HG02610 (cell line): ENCODE results near the gene PACSIN1.
"Not testable (repeated sequence)": the region's sequence is repeated elsewhere in the genome, so short reads cannot be mapped to it uniquely, and the experiment has no call there.

Experiments
- ATAC-seq: cut with Tn5 transposase; IDR thresholded peaks from one replicate; pipeline ENCODE4 v1.9.1; 2021; ENCODE audit warnings: mild to moderate bottlenecking, moderate library complexity; ENCODE audit not compliant: unreplicated experiment

Gene PACSIN1

DNA sequence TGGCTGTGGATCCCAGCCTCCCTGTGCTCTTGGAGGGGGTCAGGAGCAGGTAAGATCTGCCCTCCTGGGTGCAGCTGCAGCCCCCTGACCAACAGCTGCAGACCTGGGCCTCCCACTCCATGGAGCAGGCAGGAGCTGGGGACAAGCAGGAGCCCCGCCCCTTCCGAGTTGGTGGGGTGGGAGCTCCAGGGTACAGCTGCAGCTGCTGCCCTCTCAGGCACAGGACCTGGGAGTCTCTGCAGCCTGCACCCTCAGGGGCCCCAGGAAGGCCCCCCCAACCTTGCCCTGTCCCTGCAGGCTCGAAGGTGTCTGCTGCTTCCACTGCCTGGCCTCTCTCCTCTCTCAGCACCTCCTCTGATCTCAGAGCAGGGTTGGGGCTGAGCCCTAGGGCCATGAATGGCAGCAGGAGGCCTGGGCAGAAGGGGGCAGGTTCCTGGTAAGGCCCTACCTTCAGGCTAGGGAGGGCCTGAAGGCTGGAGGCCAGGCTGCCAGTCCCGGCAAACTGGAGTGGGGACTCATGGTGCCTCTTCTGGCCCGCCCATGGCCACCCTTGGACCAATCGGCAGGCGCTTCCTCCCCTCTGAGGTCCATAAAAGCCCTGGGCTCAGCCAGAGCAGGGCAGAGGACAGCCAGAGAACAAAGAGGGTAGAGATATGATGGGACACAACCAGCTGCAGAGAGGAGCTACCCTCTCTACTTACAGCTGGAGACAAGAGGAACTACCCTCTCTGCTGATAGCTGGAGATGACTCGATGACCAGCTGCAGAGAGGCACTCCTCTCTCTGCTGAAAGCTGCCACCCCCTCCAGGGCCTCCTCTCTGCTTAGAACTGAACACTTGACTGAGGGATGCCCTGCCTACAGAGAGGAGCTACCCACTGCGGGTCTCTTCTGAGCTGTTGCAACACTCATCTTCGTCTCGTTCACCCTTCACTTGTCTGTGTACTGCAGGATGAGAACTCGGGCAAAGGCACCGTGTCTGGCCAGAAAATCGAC is 7.8 kb upstream of the PACSIN1 start:
- ATAC-seq: no peak

DNA sequence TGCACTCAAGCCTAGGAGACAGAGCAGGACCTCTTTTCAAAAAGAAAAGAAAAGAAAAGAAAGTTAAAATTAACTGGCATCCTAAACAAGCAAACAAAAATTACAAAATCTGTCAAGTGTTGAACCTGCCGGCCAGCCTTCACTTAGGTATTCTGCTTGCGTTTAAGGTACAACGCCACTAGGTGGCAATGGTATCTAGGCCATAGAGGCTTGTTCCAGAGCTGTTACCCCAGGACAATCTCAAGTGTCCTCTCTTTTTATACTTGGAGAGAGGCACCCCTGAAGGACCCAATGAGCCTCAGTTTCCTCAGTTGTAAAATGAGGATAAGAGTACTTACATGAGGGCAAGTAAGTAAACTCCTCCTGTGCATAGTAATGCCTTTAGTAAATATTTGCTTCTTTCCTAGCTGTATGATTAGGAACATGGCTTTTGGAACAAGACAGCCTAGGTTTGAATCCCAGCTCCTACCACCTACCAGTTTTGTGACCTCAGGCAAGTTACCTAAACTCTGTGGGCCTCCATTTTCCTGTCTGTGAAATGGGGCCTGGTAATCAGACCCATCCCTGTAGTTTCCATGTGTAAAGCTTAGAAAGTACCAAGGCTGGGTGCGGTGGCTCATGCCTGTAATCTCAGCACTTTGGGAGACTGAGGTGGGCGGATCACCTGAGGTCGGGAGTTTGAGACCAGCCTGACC is 5.8 kb upstream of the PACSIN1 start:
- no peak for ATAC-seq

DNA sequence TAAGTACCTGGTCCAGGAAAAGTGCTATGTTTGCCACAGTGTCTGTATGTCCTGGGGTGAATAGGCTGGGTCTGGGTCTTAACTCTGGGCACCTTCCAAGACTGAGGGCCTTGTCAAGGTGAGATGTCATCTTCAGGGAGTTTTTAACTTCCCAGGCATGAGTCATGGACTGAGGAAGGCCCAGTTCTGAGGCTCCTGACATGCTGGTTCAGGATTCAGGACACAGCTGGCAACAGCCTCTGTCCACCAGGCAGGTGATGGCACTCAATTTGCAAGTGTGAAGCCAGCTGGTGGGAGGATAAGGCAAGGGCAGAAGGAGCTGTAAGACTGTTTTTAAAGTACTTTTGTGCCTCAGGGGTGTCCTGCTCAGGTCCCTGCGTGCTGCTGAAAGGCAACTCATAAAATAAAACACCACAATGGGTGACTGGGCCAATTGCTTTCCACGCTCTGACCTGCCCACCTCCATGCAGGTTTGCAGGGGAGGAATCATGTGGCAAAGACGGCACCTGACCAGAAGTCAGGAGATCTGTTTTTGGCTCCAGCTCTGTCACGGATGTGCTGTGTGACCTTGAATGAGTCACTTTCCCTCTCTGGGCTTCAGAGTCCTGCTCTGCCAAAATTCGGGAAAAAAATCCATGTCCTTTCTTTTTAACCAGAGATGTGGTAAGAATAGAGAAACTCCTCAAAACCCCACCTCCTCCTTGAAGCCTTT is 4.9 kb upstream of the PACSIN1 start:
- no peak for ATAC-seq

DNA sequence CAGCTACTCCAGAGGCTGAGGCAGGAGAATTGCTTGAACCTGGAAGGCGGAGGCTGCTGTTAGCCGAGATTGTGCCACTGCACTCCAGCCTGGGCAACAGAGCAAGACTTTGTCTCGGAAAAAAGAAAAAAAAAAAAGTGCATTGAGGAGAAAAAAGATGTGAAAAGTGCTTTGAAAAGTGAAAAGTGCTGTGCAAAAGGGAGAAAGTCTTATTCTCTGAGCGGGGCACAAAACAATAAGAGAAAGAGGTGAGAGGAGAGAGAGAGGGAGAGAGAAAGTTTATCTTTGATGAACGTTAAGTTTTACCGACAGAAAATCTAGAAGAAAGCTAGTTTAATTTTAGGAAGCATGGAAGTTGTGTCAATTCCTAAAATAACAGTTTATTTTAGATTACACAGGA is 3.9 kb upstream of the PACSIN1 start:
- ATAC-seq: no peak

DNA sequence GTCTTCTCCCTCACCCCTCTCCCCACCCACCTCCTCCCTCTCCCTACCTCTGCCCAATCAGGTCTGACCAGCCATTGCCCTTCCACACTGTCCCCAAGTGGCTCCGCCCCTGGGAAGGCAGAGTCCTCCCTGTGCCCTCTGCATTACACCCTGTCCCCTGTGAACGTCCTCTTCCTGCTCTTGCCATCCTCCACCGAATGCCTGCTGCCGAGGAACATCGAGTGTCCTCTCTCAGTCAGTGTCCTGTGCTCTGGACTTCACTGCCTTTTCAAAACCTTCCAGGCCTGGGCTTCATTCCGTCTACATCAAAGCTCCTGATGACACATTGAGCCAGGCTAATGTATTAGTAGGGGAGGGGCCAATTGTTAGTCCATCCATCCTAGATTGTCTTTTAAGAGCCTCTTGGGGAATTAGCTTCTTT is 3.3 kb upstream of the PACSIN1 start:
- ATAC-seq: no peak

DNA sequence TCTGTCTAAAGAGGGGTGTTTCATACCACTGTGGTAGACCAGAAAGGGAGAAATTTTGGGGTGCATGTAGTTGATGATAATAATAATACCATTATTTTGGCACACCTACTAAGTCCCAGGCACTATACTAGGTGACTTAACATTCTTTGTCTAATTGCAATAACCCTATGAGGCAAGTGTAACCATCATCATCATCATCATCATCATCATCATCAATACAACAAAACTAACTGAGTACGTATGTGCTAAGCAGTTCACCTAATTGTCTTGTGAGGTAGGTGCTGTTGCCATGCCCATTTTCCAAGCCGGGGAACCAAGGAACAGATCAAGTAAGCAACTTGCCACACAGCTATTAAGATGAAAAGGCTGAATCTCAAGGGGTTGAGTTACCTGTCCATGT is 2.6 kb upstream of the PACSIN1 start:
- ATAC-seq: no peak

DNA sequence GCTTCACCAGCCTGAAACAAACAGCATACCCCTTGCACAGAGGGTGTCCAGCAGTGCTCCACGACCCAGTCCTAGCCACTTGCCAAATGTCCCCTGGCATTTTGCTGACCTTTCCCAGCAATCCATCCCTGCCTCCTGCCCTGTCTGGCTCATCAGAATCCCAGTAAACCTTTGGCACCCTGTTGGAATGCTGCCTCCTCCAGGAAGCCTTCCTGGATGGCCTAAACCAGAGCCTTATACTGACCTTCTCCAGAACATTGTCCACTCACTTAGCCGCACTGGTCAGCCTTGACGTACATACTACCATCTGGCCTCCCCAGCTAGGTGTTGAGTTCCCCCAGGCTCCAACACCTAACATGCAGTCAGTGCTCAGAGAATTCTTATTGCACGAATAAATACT is 2.0 kb upstream of the PACSIN1 start:
- no peak for ATAC-seq

DNA sequence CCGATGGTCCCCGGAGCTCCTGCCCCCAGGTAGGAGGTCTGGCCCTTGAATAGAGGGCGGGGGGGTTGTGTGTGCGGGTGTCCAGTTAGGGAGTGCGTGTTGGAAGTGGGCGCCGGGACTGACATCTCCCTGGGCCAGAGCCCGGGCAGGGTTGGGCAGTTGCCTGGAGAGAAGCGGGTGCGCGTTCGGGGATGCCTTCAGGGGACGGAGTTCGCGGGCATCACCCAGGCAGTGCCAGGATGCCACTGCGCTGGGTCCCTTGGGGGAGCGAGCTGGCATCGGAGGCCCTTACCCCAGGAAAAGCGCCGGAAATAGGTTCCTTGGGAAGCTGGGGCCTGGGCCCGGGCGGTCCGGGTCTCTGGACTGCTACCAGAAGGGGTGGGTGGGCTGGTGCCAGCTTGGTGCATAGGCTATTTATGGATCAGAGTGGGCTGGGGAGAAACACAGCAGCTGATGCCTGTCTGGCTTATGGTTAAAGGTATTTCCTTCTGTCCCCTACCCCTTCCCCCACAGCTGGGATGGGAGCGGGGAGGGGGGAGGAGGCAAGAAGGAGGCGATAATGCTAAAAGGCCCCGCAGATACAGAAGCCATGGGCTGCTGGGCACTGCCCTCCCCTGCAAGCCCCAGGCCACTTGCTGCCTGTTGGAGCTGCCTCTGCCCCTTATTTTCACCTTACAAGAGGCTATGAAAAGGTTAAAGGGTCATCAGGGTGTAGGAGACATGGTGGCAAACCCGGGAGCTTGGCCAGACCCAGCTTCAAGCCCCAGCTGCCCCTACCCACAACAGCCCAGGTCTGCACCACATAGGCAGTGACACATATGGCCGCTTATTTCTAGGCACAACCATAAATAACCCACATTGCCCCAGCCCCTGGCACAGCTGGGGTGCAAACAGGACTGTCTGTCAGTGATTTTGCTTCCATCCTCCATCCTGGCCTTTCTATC is 638 bp downstream of the PACSIN1 start:
- ATAC-seq: no peak

DNA sequence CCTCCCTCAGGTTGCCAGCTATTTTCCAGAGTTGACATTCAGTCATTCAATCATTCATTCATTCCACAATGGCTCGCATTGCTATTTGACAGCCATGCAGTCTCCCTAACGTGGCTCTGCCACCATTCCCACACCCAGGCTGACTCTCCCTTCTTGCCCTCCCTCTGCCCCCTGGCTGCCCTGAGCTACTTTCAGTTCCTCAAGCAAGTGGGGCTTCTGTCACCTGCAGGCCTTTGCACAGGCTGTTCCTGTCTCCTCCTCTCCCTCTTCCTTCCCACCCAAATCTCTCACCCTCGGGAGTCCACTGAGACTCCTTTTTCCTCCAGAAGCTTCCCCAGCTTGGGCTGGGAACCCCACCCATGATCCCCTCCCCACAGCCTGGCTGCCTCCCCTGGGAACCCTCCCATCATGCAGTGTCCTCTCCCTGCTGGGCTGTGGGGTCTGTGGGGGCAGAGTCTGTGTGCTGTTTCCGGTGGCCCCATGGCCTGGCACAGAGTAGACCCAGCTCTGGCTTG is 2.6 kb downstream of the PACSIN1 start:
- peak; percentile 41 for ATAC-seq

DNA sequence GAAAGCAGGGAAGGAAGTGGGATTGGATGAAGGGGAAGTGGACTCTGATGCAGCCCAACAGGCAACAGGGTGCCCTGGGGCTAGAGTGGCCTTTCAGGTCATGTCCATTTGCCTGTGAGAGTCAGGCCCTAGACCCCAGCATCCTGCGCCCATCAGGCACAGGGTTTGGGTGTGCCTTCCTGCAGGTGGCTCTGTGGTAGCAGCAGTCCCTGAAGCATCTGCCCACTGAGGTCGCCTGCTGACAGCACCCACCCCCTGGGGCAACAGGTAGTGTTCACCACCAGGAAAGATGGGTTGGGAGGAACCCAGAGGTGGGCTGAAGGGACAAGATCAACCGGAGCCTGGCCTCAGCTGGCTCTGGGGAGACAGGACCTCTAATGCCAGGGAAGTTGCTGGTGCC is 3.6 kb downstream of the PACSIN1 start:
- ATAC-seq: no peak

DNA sequence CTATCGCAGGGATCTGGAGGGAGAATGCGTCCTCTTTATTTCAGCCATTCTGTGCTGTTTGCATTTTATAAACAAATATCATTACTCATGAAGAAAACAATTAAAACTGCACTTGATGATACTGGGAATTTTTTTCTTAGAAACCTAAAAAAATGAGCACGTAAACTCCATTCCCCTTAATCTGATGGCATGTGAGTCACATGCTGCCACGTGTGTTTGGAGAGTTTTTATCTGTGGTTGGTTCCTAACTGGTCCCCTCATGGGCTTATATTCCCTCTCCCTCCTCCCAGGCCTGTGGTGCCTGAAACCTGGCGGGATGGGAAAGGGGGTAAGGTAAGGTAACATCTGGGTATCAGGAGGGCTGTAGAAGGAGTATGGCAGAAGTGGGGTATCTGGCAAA is 6.5 kb downstream of the PACSIN1 start:
- no peak for ATAC-seq

DNA sequence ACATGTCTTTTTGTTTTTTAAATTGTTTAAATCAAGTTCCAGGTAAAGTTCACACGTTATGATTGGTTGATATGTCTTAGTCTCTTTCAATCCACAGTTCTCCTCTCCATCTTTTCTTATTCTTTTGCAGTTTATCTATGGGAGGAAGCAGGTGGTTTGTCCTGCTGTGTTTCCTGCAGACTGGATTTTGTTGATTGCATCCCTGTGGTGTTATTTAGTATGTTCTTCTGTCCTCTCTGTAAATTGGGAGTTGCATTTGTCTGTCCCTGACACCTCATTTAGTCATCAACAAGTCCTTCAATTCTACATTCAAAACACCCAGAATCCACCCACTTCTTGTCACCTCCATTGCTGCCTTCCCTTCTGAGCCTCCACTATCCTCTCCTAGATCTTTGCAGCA is 8.1 kb downstream of the PACSIN1 start:
- ATAC-seq: no peak

DNA sequence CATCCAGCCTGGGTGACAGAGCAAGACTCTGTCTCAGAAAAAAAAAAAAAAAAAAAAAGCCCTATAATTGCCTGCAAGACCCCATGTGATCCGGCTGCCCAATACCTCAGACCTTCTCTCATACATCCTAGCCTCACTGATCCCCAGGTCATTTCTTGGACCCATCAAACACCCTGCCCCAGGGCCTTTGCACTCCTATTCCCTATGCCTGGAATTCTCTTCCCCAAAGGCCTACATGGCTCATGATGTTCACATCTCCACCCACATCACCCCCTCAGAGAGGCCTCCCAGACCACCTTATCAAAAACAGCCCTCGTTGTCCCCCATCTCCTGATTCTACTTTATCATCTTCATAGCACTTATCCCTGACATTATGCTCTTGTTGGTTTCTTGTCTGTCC is 8.9 kb downstream of the PACSIN1 start:
- no peak for ATAC-seq

DNA sequence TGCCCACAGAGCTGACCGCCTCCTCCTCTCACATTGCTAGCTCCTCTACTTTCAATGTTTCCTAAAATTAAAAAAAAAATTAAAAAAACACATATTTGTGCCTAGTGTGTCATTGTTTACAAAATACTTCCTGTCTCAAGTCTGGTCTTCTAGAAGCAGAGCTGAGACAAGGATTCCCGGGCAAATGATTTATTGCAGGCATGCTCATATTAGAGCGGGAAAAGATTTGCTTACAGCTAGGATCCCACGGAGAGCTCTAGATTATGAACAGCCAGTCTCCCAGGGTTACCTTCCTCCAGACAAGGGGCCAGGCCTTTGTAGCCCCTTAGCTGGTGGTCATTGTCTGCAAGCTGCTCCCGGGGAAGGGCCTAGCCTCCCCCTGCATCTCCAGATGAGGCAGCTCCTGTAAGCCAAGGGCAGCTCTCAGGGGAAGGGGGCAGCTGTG is 9.4 kb downstream of the PACSIN1 start:
- no peak for ATAC-seq

DNA sequence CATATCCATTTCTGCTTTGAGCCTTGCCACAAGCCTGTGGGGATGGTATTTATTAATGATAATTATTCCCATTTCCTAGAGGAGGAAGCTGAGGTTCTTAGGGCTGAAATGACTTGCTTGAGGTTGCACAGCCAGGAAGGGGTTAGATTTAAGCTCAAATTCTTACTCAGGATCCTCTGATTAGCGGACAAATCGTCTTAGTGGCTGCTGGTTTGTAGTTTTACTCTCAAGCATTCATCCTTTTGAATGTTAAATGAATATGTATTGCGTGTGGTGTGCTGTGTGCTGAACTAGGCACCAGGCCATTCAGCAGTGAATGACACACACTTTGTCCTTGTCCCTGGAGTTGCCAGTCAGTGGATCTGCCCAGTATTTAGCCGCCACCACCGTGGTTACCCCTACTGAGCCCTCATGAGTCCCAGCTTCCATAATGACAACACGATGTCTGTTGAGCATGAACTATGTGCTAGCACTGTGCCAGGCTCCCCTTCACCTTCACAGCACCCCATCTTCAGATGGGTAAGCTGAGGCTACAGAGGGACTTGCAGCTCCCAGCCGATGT is 10.0 kb downstream of the PACSIN1 start:
- ATAC-seq: no peak

DNA sequence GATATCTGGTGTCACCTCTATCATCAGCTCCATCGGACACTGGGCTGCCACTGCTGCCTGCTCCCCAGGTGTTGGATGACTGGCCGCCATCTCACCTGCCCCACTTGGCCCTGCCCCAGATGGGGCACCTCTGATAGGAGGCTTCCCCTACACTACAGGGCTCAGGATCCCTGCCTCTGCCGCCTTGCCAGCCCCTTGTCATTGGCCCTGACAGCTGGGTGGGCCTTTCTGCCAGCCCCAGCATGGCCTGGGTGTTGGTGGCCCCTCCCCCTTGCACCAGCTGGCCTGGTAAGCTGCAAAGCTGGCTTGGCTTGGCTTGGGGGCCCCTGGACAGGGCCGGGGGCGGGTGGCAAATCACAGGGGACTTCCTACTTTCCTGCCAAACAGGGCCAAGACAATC is 10.6 kb downstream of the PACSIN1 start:
- ATAC-seq: no peak

DNA sequence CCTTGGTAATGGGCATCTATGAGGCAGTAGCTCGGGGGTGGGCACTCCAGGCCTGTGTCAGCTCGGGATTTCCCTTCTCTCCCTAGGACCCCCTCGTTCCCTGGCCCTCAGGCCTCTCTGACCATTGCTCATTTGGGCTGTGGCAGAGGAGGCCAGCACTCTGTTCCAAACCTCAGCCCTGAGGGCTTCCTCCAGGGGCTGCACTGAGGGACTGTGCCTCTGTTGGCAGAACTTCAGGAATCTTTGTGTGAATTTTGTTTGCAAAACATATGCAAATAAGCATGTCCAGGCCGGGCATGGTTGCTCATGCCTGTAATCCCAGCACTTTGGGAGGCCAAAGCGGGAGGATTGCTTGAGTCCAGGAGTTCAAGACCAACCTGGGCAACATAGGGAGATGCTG is 11.0 kb downstream of the PACSIN1 start:
- no peak for ATAC-seq

DNA sequence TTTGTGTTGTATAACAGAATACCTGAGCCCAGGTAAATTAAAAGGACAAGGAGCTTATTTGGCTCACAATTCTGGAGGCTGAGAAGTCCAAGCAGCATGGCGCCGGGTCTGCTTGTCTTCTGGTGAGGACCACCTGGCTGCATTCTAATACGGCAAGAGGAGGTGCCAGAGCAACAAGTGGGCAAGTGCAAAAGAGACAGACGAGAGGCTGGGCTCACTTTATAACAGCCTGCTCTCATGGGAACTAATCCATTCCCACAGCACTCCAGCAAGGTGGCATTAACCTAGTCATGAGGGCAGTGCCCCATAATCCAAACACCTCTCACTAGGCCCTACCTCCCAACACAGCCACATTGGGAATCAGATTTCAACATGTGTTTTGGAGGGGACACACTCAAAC is 12.9 kb downstream of the PACSIN1 start:
- no peak for ATAC-seq

DNA sequence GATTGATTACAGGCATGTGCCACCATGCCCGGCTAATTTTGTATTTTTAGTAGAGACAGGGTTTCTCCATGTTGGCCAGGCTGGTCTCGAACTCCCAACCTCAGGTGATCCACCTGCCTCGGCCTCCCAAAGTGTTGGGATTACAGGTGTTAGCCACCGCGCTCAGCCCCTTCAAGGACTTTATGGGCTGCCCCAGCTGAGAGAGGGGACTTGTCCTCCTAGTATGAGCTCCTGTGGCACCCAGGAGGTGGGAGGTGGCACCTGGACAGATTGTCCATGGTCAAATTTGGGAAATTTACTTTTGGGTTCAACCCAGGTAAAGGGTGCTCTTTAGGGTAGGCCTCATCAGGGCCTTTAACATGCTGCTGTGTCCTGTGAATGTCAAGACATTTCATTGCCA is 17.9 kb downstream of the PACSIN1 start:
- ATAC-seq: not testable (repeated sequence)

DNA sequence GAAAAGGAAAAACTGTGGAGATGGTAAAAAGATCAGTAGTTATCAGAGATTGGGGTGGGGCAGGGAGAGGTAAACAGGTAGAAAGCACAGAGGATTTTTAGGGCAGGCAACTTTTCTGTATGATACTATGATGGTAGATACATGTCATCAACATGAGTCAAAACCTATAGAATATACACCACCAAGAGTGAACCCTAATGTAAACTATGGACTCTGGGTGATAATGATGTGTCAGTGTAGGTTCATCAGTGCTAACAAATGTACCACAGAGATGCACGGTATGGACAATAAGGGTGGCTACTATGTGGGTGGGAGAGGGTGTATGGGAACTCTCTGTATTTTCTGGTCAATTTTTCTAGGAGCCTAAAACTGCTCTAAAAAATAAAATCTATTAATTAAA is 18.5 kb downstream of the PACSIN1 start:
- no peak for ATAC-seq
